ENCODE results near the gene DAPK1.

Gene DAPK1

DNA sequence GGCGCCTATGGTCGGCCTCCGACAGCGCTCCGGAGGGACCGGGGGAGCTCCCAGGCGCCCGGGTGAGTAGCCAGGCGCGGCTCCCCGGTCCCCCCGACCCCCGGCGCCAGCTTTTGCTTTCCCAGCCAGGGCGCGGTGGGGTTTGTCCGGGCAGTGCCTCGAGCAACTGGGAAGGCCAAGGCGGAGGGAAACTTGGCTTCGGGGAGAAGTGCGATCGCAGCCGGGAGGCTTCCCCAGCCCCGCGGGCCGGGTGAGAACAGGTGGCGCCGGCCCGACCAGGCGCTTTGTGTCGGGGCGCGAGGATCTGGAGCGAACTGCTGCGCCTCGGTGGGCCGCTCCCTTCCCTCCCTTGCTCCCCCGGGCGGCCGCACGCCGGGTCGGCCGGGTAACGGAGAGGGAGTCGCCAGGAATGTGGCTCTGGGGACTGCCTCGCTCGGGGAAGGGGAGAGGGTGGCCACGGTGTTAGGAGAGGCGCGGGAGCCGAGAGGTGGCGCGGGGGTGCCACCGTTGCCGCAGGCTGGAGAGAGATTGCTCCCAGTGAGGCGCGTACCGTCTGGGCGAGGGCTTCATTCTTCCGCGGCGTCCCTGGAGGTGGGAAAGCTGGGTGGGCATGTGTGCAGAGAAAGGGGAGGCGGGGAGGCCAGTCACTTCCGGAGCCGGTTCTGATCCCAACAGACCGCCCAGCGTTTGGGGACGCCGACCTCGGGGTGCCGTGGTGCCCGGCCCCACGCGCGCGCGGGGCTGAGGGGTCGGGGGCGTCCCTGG is 561 bp downstream of the DAPK1 start (continued):
- TF ChIP-seq ZEB2 (tag by site-specific recombination; IDR thresholded peaks at IDR 0.05) (0 out of 2 replicates have a peak, but pooled peaks have one; percentile 31), REST (tag by site-specific recombination; IDR thresholded peaks at IDR 0.05) (0 out of 2 replicates have a peak, but pooled peaks have one; percentile 11), ZNF76 (tag by site-specific recombination; IDR thresholded peaks at IDR 0.05; ENCODE audit: borderline replicate concordance, low read depth) (peak; percentile 39; the same call in 1 of the 2 replicates), ZNF692 (tag by site-specific recombination; IDR thresholded peaks at IDR 0.05) (0 out of 2 replicates have a peak, but pooled peaks have one; percentile 7), ZNF658 (tag by site-specific recombination; IDR thresholded peaks at IDR 0.05) (no peak), KLF8 (tag by site-specific recombination; IDR thresholded peaks at IDR 0.05) (peak; percentile 58; the same call in 1 of the 2 replicates), ZIC2 (tag by site-specific recombination; IDR thresholded peaks at IDR 0.05) (no peak), KLF16 (tag by site-specific recombination; IDR thresholded peaks at IDR 0.05) (0 out of 2 replicates have a peak, but pooled peaks have one; percentile 40), HIC1 (tag by site-specific recombination; IDR thresholded peaks at IDR 0.05) (0 out of 2 replicates have a peak, but pooled peaks have one; percentile 19), GLIS2 (tag by site-specific recombination; IDR thresholded peaks at IDR 0.05) (peak; percentile 57; the same call in 1 of the 2 replicates), SP3 (tag by site-specific recombination; IDR thresholded peaks at IDR 0.05) (peak; percentile 14; the same call in 1 of the 2 replicates), ZNF776 (tag by site-specific recombination; IDR thresholded peaks at IDR 0.05; ENCODE audit: borderline replicate concordance) (no peak), ZNF701 (tag by site-specific recombination; IDR thresholded peaks at IDR 0.05) (no peak), OSR2 (tag by site-specific recombination; IDR thresholded peaks at IDR 0.05) (no peak), GLIS1 (tag by site-specific recombination; IDR thresholded peaks at IDR 0.05) (0 out of 2 replicates have a peak, but pooled peaks have one; percentile 5), GFI1B (tag by site-specific recombination; IDR thresholded peaks at IDR 0.05) (no peak), ZFP69B (tag by site-specific recombination; IDR thresholded peaks at IDR 0.05) (no peak), ZNF600 (tag by site-specific recombination; IDR thresholded peaks at IDR 0.05) (no peak; the same call in 1 of the 2 replicates), ZNF501 (tag by site-specific recombination; IDR thresholded peaks at IDR 0.05) (peak; percentile 54; the same call in 1 of the 2 replicates), ZNF155 (tag by site-specific recombination; IDR thresholded peaks at IDR 0.05) (no peak), PRDM1 (tag by site-specific recombination; IDR thresholded peaks at IDR 0.05) (0 out of 2 replicates have a peak, but pooled peaks have one; percentile 8), ZNF146 (tag by site-specific recombination; IDR thresholded peaks at IDR 0.05) (0 out of 2 replicates have a peak, but pooled peaks have one; percentile 1)
- TF ChIP-seq, protein P1, sequence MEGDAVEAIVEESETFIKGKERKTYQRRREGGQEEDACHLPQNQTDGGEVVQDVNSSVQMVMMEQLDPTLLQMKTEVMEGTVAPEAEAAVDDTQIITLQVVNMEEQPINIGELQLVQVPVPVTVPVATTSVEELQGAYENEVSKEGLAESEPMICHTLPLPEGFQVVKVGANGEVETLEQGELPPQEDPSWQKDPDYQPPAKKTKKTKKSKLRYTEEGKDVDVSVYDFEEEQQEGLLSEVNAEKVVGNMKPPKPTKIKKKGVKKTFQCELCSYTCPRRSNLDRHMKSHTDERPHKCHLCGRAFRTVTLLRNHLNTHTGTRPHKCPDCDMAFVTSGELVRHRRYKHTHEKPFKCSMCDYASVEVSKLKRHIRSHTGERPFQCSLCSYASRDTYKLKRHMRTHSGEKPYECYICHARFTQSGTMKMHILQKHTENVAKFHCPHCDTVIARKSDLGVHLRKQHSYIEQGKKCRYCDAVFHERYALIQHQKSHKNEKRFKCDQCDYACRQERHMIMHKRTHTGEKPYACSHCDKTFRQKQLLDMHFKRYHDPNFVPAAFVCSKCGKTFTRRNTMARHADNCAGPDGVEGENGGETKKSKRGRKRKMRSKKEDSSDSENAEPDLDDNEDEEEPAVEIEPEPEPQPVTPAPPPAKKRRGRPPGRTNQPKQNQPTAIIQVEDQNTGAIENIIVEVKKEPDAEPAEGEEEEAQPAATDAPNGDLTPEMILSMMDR (tag by site-specific recombination; IDR thresholded peaks at IDR 0.05) = peak; percentile 75
- TF ChIP-seq, protein P2, sequence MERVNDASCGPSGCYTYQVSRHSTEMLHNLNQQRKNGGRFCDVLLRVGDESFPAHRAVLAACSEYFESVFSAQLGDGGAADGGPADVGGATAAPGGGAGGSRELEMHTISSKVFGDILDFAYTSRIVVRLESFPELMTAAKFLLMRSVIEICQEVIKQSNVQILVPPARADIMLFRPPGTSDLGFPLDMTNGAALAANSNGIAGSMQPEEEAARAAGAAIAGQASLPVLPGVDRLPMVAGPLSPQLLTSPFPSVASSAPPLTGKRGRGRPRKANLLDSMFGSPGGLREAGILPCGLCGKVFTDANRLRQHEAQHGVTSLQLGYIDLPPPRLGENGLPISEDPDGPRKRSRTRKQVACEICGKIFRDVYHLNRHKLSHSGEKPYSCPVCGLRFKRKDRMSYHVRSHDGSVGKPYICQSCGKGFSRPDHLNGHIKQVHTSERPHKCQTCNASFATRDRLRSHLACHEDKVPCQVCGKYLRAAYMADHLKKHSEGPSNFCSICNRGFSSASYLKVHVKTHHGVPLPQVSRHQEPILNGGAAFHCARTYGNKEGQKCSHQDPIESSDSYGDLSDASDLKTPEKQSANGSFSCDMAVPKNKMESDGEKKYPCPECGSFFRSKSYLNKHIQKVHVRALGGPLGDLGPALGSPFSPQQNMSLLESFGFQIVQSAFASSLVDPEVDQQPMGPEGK (tag by site-specific recombination; IDR thresholded peaks at IDR 0.05) = peak; percentile 37; the same call in 1 of the 2 replicates
- TF ChIP-seq, protein P3, sequence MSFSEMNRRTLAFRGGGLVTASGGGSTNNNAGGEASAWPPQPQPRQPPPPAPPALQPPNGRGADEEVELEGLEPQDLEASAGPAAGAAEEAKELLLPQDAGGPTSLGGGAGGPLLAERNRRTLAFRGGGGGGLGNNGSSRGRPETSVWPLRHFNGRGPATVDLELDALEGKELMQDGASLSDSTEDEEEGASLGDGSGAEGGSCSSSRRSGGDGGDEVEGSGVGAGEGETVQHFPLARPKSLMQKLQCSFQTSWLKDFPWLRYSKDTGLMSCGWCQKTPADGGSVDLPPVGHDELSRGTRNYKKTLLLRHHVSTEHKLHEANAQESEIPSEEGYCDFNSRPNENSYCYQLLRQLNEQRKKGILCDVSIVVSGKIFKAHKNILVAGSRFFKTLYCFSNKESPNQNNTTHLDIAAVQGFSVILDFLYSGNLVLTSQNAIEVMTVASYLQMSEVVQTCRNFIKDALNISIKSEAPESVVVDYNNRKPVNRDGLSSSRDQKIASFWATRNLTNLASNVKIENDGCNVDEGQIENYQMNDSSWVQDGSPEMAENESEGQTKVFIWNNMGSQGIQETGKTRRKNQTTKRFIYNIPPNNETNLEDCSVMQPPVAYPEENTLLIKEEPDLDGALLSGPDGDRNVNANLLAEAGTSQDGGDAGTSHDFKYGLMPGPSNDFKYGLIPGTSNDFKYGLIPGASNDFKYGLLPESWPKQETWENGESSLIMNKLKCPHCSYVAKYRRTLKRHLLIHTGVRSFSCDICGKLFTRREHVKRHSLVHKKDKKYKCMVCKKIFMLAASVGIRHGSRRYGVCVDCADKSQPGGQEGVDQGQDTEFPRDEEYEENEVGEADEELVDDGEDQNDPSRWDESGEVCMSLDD (tag by site-specific recombination; IDR thresholded peaks at IDR 0.05) = peak; percentile 43; the same call in 1 of the 2 replicates
